Measurements from ENCODE around the gene MPDZ. TPM values are rescaled to one million over a fixed set of nuclear protein-coding genes. Genes with fewer than 3 reads are reported as not detected.

Gene MPDZ
- total RNA-seq, 1 experiment from 2014 or later: 16.6 TPM

DNA sequence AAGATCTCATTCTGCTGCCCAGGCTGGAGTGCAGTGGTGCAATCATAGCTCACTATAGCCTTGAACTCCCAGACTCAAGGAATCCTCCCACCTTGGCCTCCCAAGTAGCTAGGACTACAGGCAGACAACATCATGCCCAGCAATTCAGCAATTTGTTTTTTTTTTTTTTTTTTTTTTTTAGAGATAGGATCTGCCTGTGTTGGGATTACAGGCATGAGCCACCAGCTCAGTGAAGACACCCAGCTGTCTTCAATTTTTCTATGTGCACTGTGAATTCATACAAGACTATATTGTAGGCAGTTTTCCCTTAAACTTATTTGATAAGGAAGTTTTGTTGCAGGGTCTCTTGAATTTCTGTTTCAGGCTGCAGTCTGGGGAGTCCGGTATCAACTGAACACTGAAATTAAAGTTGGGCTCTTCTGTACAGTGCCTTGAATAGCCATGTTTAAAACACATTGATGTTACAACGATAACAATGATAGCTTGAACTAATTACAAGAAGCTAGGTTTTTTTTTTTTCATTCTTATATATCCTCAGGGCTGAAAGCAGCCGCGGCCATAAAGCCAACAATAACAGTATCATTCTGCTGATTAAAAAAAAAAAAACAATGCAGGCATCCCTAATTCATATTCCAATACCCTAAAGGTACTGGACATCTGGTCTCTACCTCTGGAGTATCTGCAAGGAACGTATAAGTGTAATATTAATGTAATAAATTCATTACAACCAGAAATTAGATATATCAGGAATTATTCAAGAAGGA is 63.5 kb downstream of the MPDZ start:
- in situ Hi-C loops (cut with HindIII; ENCODE audit: low pct_unique_long_range_greater_than_20kb, low sequenced_read_pairs) (no loop called here), intact Hi-C loops (cut with micrococcal nuclease; ENCODE audit: unreplicated experiment) (no loop called here)
- no peaks in the 10 kb centered on the region for H3K9me3 ChIP-seq (ENCODE audit: control insufficient read depth, insufficient read depth, low read depth, low read length)
- H3K4me3 ChIP-seq (ENCODE audit: low read depth in 2 of 2, low read length in 2 of 2): no peak overlapping the region
- no TSS peak for BruUV-seq (replicated peaks)
- DNase-seq (ENCODE audit: low read depth, low spot score) (no peak), ATAC-seq (no peak)
- TF ChIP-seq SIN3A (IDR thresholded peaks at IDR 0.05; ENCODE audit: borderline replicate concordance, insufficient read depth, low read depth, low read length): no peak
- TF ChIP-seq TCF7L2 (IDR thresholded peaks at IDR 0.05; ENCODE audit: low read depth, low read length): no peak
- TF ChIP-seq, protein P1, sequence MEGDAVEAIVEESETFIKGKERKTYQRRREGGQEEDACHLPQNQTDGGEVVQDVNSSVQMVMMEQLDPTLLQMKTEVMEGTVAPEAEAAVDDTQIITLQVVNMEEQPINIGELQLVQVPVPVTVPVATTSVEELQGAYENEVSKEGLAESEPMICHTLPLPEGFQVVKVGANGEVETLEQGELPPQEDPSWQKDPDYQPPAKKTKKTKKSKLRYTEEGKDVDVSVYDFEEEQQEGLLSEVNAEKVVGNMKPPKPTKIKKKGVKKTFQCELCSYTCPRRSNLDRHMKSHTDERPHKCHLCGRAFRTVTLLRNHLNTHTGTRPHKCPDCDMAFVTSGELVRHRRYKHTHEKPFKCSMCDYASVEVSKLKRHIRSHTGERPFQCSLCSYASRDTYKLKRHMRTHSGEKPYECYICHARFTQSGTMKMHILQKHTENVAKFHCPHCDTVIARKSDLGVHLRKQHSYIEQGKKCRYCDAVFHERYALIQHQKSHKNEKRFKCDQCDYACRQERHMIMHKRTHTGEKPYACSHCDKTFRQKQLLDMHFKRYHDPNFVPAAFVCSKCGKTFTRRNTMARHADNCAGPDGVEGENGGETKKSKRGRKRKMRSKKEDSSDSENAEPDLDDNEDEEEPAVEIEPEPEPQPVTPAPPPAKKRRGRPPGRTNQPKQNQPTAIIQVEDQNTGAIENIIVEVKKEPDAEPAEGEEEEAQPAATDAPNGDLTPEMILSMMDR (IDR thresholded peaks at IDR 0.05): no peak
- TF ChIP-seq POLR2AphosphoS5 (IDR thresholded peaks at IDR 0.05; ENCODE audit: low read depth, low read length): no peak
- TF ChIP-seq, protein P2, sequence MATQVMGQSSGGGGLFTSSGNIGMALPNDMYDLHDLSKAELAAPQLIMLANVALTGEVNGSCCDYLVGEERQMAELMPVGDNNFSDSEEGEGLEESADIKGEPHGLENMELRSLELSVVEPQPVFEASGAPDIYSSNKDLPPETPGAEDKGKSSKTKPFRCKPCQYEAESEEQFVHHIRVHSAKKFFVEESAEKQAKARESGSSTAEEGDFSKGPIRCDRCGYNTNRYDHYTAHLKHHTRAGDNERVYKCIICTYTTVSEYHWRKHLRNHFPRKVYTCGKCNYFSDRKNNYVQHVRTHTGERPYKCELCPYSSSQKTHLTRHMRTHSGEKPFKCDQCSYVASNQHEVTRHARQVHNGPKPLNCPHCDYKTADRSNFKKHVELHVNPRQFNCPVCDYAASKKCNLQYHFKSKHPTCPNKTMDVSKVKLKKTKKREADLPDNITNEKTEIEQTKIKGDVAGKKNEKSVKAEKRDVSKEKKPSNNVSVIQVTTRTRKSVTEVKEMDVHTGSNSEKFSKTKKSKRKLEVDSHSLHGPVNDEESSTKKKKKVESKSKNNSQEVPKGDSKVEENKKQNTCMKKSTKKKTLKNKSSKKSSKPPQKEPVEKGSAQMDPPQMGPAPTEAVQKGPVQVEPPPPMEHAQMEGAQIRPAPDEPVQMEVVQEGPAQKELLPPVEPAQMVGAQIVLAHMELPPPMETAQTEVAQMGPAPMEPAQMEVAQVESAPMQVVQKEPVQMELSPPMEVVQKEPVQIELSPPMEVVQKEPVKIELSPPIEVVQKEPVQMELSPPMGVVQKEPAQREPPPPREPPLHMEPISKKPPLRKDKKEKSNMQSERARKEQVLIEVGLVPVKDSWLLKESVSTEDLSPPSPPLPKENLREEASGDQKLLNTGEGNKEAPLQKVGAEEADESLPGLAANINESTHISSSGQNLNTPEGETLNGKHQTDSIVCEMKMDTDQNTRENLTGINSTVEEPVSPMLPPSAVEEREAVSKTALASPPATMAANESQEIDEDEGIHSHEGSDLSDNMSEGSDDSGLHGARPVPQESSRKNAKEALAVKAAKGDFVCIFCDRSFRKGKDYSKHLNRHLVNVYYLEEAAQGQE (IDR thresholded peaks at IDR 0.05; ENCODE audit: insufficient read depth in 1 of 2, low read depth in 2 of 2, low read length in 1 of 2): no peak
- no peaks in the 10 kb centered on the region for H3K27me3 ChIP-seq (ENCODE audit: control insufficient read depth, insufficient read depth, low read length)
- POLR2A ChIA-PET: no interaction called here
- no peak overlapping the region for H3K27ac ChIP-seq (ENCODE audit: low read length)
- H3K36me3 ChIP-seq (ENCODE audit: control insufficient read depth, insufficient read depth, low read length): no peaks in the 10 kb centered on the region
- CTCF ChIA-PET: interaction anchor here (0.6 kb wide), 1 partner anchor 68 kb away, joined by 6 read pairs; no protein-coding TSS in a partner anchor
- H3K4me1 ChIP-seq (ENCODE audit: control insufficient read depth, insufficient read depth, low read length): no peaks in the 10 kb centered on the region

DNA sequence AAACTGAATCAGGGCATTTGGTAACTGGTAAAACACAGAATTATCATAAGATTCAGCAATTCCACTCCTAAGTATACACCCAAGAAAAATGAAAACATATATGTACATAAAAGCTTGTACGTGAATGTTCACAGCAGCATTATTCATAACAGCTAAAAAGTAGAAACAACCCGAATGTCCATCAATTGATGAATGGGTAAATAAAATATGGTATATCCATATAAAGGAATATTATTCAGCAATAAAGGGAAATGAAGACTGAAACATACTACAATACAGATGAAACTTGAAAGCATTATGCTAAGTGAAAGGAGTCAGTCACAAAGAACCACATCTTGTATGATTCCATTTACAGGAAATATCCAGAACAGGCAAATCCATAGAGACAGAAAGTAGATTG is 65.5 kb downstream of the MPDZ start:
- no peak for TF ChIP-seq POLR2AphosphoS5 (IDR thresholded peaks at IDR 0.05; ENCODE audit: low read depth, low read length)
- TF ChIP-seq, protein P2 (IDR thresholded peaks at IDR 0.05; ENCODE audit: insufficient read depth in 1 of 2, low read depth in 2 of 2, low read length in 1 of 2): no peak
- TF ChIP-seq, protein P1 (IDR thresholded peaks at IDR 0.05): no peak
- Histone ChIP-seq H3K4me3 (ENCODE audit: low read depth in 2 of 2, low read length in 2 of 2) (no peak overlapping the region), H3K9me3 (ENCODE audit: control insufficient read depth, insufficient read depth, low read depth, low read length) (no peaks in the 10 kb centered on the region), H3K4me1 (ENCODE audit: control insufficient read depth, insufficient read depth, low read length) (no peaks in the 10 kb centered on the region), H3K27me3 (ENCODE audit: control insufficient read depth, insufficient read depth, low read length) (no peaks in the 10 kb centered on the region), H3K27ac (ENCODE audit: low read length) (no peak overlapping the region), H3K36me3 (ENCODE audit: control insufficient read depth, insufficient read depth, low read length) (no peaks in the 10 kb centered on the region)
- POLR2A ChIA-PET: no interaction called here
- in situ Hi-C loops (cut with HindIII; ENCODE audit: low pct_unique_long_range_greater_than_20kb, low sequenced_read_pairs) (no loop called here), intact Hi-C loops (cut with micrococcal nuclease; ENCODE audit: unreplicated experiment) (no loop called here)
- DNase-seq (ENCODE audit: low read depth, low spot score) (no peak), ATAC-seq (no peak)
- CTCF ChIA-PET: no interaction called here
- BruUV-seq (replicated peaks): no TSS peak
